NCI-H146 treated with DMSO at 0.1 percent for 48 hours (cell line): ENCODE measurements around the gene SEPTIN8.

Experiments used
- DNase-seq: peaks from one replicate; lab custom pipeline; 2025; ENCODE audit not compliant: unreplicated experiment; lab: John Stamatoyannopoulos, UW

The SEPTIN8 gene

GRCh38 chr5:132777209-132778069, at the start of gene SEPTIN8:
TSS of gene SEPTIN8 (minus strand) at chr5:132777239. CDS start at chr5:132777137, 102 bp downstream.
- peak; percentile 17 for DNase-seq

DNA sequence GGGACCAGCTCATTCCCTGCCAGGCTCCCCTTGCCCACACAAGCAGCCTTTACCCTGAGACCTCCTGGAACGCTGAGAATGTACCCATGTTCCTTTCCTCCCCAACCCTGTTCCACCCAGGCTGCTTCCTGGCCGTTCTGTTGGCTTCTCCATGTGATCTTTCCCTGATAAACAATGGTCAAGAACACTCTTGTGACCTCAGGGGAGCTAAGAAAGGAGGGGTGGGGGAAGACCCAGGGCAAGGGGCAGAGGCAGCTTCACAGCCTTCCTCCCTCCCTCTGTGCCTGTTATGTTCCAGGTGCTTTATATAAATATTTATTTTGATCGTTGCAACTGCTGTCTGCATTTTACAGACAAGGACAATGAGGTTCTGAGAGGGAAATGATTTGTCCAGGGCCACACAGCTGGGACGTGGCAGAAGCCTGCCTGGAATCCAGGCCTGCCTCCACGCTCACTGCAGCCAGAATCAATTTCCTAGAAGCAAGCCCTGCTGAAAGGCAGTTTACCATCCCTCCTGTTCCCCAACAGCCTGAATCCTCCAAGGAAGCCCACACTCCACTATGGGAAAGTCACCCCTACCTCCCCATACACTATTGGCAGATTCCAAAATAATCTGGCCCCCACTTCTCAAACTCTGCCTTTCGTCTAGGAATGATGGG, 49.5 kb upstream of the SEPTIN8 start:
- DNase-seq: no peak

- no peak for DNase-seq
Measured at GRCh38 chr5:132825834-132826391, 48.9 kb upstream of the SEPTIN8 start.

- DNase-seq: no peak
Measured at GRCh38 chr5:132825033-132825833, 48.2 kb upstream of the SEPTIN8 start.

GRCh38 chr5:132824426-132824825, 47.4 kb upstream of the SEPTIN8 start:
- no peak for DNase-seq

- no peak for DNase-seq
Measured at GRCh38 chr5:132823481-132824050, 46.5 kb upstream of the SEPTIN8 start.

DNA sequence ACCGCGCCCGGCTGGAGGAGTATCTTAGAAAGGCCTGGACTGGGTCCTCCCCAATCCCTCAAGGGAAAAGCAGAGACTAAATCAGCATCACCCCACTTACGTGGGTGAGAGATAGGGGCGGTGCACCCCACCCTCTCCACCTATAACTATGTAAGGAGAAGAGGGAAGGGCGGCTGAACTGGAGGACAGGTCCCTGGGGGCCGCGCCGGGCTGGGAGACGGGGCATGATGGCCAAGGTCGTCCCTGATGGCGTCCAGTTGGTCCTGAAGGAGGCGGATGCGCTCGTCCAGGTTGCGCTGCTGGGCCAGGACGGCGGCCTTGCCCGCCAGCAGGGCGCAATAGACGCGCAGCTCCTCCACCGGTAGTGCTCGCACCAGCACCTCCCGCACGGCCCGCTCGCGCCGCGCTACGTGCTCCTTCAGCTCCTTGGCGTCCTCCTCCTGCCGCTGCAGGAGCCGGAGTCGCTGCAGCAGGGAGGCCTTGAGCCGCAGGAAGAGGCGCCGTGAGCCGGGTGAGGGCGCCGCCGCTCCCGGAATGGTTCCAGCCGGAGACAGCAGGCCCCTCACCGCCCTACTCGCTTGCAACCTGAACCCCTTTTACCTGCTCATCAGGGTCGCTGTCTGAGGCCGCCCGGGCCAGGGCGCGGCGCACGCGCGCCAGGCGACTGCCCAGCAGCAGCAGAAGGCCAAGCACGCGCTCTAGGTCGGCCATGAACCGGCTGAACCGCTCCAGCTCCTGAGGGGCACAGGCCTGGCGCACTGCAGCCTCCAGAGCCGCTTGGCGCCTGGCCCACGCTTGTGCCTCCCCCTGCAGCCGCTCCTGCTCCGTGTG, 45.8 kb upstream of the SEPTIN8 start:
- DNase-seq: no peak

GRCh38 chr5:132821791-132822190, 44.8 kb upstream of the SEPTIN8 start:
- no peak for DNase-seq

GRCh38 chr5:132821350-132821749, 44.3 kb upstream of the SEPTIN8 start:
- DNase-seq: no peak

- peak; percentile 54 for DNase-seq
Measured at GRCh38 chr5:132820162-132820754, 43.2 kb upstream of the SEPTIN8 start.

DNA sequence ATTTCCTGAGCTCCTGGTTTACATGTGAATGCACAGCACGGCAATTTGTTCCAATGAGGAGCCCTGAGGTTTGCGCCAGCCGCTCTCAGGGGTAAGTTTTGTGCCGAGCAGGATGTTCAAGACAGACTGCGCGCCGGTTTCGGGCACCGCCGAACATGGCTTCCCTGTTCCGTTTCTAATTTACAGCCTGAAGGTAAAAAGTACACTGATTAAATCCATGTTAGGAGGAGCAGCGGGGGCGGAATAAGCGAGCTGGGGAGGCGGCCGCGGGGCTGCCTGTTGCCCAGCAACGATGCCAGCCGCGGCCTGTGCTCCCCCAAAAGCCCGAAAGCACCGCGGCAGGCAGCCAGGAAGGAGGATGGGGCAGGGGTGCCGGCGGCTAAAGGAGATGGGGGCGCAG, 42.4 kb upstream of the SEPTIN8 start:
- DNase-seq: no peak

GRCh38 chr5:132817011-132817410, 40.0 kb upstream of the SEPTIN8 start:
- DNase-seq: no peak

GRCh38 chr5:132816554-132816953, 39.5 kb upstream of the SEPTIN8 start:
- DNase-seq: no peak

- no peak for DNase-seq
Measured at GRCh38 chr5:132816083-132816482, 39.0 kb upstream of the SEPTIN8 start.

- DNase-seq: no peak
Measured at GRCh38 chr5:132815454-132815853, 38.4 kb upstream of the SEPTIN8 start.

DNA sequence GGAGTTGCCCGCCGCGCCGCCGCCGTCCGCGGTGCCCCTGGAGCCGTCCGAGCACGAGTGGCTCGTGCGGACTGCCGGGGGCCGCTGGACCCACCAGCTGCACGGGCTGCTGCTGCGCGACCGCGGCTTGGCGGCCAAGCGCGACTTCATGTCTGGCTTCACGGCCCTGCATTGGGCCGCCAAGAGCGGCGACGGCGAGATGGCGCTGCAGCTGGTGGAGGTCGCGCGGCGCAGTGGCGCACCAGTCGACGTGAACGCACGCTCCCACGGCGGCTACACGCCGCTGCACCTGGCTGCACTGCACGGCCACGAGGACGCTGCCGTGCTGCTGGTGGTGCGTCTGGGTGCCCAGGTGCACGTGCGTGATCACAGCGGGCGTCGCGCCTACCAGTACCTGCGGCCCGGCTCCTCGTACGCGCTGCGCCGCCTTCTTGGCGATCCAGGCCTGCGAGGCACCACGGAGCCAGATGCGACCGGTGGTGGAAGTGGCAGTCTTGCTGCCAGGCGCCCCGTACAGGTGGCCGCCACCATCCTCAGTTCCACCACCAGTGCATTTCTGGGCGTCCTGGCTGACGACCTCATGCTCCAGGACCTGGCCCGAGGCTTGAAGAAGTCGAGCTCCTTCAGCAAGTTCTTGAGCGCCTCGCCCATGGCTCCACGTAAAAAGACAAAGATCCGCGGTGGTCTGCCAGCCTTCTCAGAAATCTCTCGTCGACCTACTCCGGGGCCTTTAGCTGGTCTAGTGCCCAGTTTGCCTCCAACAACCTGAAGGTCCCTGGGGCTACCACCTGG, 37.7 kb upstream of the SEPTIN8 start:
- DNase-seq: no peak

DNA sequence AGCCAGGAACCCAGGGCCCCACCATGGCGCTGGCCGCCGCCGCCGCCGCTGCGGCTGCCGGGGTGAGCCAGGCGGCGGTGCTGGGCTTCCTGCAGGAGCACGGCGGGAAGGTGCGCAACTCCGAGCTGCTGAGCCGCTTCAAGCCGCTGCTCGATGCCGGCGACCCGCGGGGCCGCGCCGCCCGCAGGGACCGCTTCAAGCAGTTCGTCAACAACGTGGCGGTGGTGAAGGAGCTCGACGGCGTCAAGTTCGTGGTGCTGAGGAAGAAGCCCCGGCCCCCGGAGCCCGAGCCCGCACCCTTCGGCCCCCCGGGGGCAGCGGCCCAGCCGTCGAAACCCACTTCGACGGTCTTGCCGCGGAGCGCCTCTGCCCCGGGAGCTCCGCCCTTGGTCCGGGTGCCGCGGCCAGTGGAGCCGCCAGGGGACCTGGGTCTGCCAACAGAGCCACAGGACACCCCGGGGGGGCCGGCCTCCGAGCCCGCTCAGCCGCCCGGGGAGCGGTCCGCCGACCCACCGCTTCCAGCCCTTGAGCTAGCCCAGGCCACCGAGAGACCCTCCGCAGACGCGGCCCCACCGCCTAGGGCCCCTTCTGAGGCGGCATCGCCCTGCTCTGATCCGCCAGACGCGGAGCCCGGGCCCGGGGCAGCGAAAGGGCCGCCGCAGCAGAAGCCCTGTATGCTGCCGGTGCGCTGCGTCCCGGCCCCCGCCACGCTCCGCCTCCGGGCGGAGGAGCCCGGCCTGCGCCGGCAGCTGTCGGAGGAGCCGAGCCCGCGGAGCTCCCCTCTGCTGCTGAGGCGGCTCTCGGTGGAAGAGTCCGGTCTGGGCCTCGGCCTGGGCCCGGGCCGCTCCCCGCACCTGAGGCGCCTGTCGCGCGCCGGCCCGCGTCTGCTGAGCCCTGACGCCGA, 36.8 kb upstream of the SEPTIN8 start:
- DNase-seq: no peak
